Measurements from ENCODE around the gene MRPS7. TPM values are rescaled to one million over a fixed set of nuclear protein-coding genes. Genes with fewer than 3 reads are reported as not detected.
"Not testable (repeated sequence)": the region's sequence is repeated elsewhere in the genome, so short reads cannot be mapped to it uniquely, and the experiment has no call there.

Gene MRPS7
- total RNA-seq, 2 donors from 2014 or later: 25.0 to 30.9 TPM

GRCh38 chr17:75267411-75268232, 5.9 kb downstream of the MRPS7 start:
- intact Hi-C loops (cut with DNase I): no loop called here
- DNase-seq (ENCODE audit: low spot score): no peak

DNA sequence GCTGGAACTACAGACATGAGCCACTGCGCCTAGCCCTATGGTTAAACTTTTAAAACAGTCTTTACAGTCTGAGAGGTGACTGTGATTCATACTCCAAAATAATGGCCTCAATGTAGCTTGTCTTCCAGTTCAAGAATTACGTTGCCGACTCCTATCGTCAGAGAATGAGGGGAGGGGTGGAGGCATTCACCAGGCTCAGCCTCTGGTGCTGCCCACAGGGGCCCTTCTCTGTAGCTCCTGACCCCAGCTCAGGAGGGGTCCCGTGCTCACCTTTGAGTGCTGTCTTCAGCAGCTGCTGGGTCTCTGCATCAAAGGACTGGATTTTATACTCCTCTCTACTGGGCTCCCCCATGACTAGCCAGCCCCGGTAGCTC, 8.2 kb downstream of the MRPS7 start:
- intact Hi-C loops (cut with DNase I): no loop called here
- no peak for DNase-seq (ENCODE audit: low spot score)

GRCh38 chr17:75270218-75270965, 8.7 kb downstream of the MRPS7 start:
- DNase-seq (ENCODE audit: low spot score): peak; percentile 90
- intact Hi-C loops (cut with DNase I): no loop called here

- intact Hi-C loops (cut with DNase I): no loop called here
- DNase-seq (ENCODE audit: low spot score): no peak
Measured at GRCh38 chr17:75270966-75271232, 9.2 kb downstream of the MRPS7 start, which contains the start of gene MIF4GD. Gene MIF4GD, minus strand, starts transcription at chr17:75271231. Its CDS starts 1,036 bp downstream, at chr17:75270195.

GRCh38 chr17:75271233-75271954, 9.7 kb downstream of the MRPS7 start:
- peak; percentile 96 for DNase-seq (ENCODE audit: low spot score)
- intact Hi-C loops (cut with DNase I): no loop called here

- no peak for DNase-seq (ENCODE audit: low spot score)
- intact Hi-C loops (cut with DNase I): no loop called here
Measured at GRCh38 chr17:75271955-75272847, 10.5 kb downstream of the MRPS7 start.

DNA sequence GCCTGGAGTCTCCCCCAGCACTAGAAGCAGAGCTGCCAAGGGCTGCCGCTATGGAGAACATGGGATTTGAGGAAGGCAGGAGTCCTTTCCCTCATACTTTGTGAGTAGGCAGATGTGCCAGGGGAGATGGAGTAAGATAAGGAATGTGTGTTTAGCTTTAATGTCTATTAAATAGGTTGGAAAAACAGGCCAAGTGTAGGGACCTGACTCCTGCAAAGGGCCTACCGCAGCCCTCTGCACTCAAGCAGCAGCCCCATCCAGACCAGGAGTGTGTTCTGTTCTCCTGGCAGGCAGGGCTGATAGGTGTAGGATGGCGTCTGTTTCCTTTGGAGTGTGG, 11.1 kb downstream of the MRPS7 start:
- intact Hi-C loops (cut with DNase I): no loop called here
- DNase-seq (ENCODE audit: low spot score): no peak

GRCh38 chr17:75273977-75274708, 12.5 kb downstream of the MRPS7 start:
- no peak for DNase-seq (ENCODE audit: low spot score)
- intact Hi-C loops (cut with DNase I): no loop called here

DNA sequence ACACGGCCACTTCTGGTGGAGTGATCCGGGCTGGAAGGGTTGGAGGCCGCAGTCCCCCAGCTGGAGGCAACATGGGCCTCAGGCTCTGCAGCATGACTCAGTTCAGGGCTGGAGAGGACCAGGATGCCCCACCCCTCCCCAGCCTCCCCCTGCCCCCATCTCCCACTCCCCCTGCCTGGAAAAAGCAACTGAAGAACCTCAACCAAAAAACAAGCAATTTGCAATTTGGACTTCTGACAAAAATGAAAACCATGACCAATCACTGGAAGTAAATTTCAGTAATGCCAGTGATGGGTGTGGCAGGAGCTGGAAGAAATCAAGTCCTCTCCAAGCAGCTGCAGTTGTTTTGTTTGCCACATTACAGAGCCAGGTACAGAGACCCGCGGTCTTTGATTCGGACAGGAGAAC, 16.0 kb downstream of the MRPS7 start:
- intact Hi-C loops (cut with DNase I): no loop called here
- DNase-seq (ENCODE audit: low spot score): no peak

- DNase-seq (ENCODE audit: low spot score); intact Hi-C loops (cut with DNase I): not testable (repeated sequence)
Measured at GRCh38 chr17:75280189-75280588, 18.5 kb downstream of the MRPS7 start.

DNA sequence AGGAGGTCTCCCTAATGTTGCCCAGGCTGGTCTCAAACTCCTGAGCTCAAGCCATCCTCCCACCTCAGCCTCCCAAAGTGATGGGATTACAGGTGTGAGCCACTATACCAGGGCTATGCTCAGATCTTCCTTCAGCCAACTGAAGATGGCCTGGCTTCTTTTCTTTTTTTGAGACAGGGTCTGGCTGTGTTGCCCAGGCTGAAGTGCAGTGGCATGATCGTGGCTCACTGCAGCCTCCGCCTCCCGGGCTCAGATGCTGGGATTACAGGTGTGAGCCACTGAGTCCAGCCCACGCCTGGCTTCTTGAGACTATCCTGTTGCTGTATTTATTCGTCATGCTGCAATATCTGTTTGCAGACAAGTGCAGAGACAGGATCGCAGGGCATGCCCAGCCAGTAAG, 23.4 kb downstream of the MRPS7 start:
- intact Hi-C loops (cut with DNase I): no loop called here
- DNase-seq (ENCODE audit: low spot score): no peak

DNA sequence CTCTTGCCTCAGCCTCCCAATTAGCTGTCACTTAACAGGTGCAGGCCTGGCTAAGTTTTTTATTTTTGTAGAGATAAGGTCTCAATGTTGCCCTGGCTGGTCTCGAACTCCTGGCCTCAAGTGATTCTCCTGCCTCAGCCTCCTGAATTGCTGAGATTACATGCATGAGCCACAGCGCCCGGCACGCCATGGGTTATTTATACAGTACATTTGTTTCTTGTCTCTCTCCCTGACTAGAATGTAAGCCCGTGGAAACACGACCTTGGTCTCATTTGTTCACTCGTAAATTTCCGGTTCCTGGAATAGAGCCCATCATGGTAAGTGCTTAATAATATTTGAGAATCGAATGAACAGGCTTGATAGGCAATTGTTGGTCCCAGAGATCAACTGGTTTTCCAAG, 25.5 kb downstream of the MRPS7 start:
- intact Hi-C loops (cut with DNase I): no loop called here
- DNase-seq (ENCODE audit: low spot score): no peak

- intact Hi-C loops (cut with DNase I): no loop called here
- no peak for DNase-seq (ENCODE audit: low spot score)
Measured at GRCh38 chr17:75288359-75288758, 26.7 kb downstream of the MRPS7 start.

GRCh38 chr17:75288770-75289114, 27.1 kb downstream of the MRPS7 start:
- intact Hi-C loops (cut with DNase I): no loop called here
- DNase-seq (ENCODE audit: low spot score): peak; percentile 82

DNA sequence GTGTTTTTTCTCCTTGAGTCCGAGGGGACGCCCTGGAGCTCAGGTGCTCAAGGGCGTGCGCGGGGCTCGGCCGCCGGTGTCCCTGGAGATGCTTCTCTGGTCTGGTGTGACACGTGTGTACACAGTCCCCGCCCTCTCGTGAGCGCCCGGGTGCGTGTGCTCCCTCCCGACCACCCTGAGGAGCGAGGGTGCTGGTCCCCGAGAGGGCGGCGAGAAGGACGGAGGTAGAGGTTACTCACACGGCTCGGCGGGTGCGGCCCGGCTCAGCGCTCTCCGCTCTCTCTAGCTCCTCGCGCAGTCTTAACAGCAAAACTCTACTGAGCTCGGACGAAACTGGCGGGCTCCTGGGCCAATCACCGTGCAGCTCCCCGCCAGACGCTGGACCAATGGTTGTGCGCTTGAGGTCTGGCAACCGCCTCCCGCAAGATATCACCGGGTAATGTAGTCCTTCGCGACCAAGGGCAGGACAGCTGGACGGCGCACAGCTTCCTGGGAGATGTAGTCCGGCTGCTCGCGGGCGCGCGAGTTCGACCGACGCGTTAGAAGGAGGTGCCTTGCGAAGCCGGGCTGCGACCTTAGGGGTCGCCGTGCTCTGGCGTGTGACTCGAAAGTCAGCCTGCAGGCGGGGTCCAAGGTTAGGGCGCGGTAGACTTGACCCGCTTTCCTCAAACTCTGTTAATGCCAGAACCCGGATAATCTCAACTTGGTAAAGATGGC, 27.6 kb downstream of the MRPS7 start, which contains the start of gene SLC25A19:
Gene SLC25A19, minus strand, starts transcription at position 319 of the 717 bp plus-strand sequence. CDS start 2,669 bp downstream, outside the sequence.
- intact Hi-C loops (cut with DNase I): no loop called here

DNA sequence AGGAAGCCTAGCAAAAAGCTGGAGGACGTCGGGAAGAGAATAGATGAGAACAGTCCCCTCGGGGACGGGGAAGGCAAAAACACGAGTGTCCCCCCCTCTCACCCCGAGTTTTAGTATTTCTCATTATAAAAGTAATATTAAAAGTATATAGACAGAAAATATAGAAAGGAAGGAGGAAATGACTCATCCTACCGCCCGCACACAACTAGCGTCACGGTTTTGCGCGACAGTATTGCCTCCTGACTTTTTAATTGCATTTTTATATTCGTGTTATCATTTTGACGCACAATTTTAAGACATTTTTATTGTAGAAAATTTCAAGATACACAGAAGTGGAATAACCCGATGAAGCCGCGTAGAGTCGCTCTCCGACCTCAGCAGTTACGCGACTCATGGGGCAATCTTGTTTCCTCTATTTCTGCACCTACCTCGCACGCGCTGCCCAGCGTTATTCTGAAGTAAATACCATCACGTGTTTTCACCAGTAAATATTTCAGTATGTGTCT, 28.2 kb downstream of the MRPS7 start:
- intact Hi-C loops (cut with DNase I): no loop called here
- peak; percentile 88 for DNase-seq (ENCODE audit: low spot score)

More for the DNA sequence above, 27.6 kb downstream of the MRPS7 start, which contains the start of gene SLC25A19:
- DNase-seq (ENCODE audit: low spot score): peak; percentile 100

- intact Hi-C loops (cut with DNase I): not testable (repeated sequence)
- peak; percentile 82 for DNase-seq (ENCODE audit: low spot score)
Measured at GRCh38 chr17:75292810-75293448, 31.2 kb downstream of the MRPS7 start.

All from posterior vena cava (tissue), 2 donors.